ENCODE results near the gene SECISBP2.

Gene SECISBP2

GRCh38 chr9:89304020-89304833, 14.1 kb upstream of the SECISBP2 start:
- DNase-seq (ENCODE audit: low spot score), result no peak
- TF ChIP-seq CTCF (IDR thresholded peaks at IDR 0.05; ENCODE audit: extremely low read depth, missing control alignments), result no peak

GRCh38 chr9:89304834-89305188, 13.5 kb upstream of the SECISBP2 start:
- TF ChIP-seq CTCF (IDR thresholded peaks at IDR 0.05; ENCODE audit: extremely low read depth, missing control alignments), result no peak
- DNase-seq (ENCODE audit: low spot score), result no peak

GRCh38 chr9:89305868-89306267, 12.4 kb upstream of the SECISBP2 start:
- no peak for DNase-seq (ENCODE audit: low spot score)
- TF ChIP-seq CTCF (IDR thresholded peaks at IDR 0.05; ENCODE audit: extremely low read depth, missing control alignments), result no peak

GRCh38 chr9:89309166-89309565, 9.1 kb upstream of the SECISBP2 start:
- TF ChIP-seq CTCF (IDR thresholded peaks at IDR 0.05; ENCODE audit: extremely low read depth, missing control alignments), result no peak
- DNase-seq (ENCODE audit: low spot score), result no peak

- TF ChIP-seq CTCF (IDR thresholded peaks at IDR 0.05; ENCODE audit: extremely low read depth, missing control alignments), result no peak
- no peak for DNase-seq (ENCODE audit: low spot score)
Observed at GRCh38 chr9:89309608-89310474, 8.5 kb upstream of the SECISBP2 start.

GRCh38 chr9:89310475-89311345, 7.6 kb upstream of the SECISBP2 start, which contains the start of gene CKS2:
TSS of gene CKS2 (plus strand) at chr9:89311195. CDS start at chr9:89311293, 98 bp downstream.
- DNase-seq (ENCODE audit: low spot score), result peak; percentile 99
- no peak for TF ChIP-seq CTCF (IDR thresholded peaks at IDR 0.05; ENCODE audit: extremely low read depth, missing control alignments)
